NCI-H1092 (cell line): Measurements from ENCODE around the gene TEX36.
"Not testable (repeated sequence)": the region's sequence is repeated elsewhere in the genome, so short reads cannot be mapped to it uniquely, and the experiment has no call there.

Experiments used
- DNase-seq: peaks from one replicate; lab custom pipeline; 2025; lab: John Stamatoyannopoulos, UW

Gene TEX36

DNA sequence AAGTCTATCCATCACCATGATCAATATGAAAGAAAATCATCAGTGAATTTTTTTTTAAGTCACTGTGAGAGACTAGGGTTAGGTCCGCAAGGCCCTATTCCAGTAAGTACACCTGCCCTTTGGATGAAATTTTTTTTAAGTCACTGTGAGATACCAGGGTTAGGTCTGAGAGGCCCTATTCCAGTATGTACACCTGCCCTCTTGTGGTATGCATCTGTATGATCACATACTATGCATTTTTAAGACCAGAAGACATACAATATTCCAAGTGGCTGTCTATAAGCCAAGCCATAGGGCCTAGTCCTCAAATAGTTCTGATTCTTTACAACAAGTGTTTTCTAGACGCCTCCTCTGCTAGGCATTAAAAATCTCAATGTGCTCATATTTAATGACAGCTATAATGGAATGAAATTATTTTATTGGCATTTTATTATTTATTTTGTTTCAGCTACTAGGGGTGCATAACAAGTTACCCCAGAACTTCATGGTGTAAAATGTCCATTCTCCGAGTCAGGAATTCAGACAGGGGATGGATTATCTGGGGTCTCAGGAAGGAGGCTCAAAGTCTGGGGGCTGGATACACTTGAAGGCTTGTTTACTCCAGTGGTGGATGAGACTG is 53.1 kb downstream of the TEX36 start:
- peak; percentile 37 for DNase-seq

GRCh38 chr10:125628104-125629049 is 54.6 kb downstream of the TEX36 start:
- DNase-seq: no peak

DNA sequence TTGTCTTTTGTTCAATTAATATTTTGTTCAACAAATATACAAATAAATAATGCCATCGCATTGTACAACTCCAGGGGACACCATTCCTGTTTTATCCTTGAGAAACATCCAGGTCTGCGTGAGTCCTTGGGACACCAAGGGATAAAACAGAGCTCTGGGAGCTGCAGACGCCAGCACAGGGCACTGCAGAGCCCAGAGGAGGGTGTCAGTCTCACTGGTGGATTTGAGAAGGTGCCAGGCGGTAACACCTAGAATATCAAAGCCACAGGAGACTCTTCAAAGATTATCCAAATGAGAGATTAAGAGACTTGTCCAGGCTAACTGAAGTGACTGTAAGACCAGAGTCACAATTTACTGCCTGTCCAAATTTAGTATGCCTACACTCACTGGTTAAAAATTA is 55.3 kb downstream of the TEX36 start:
- no peak for DNase-seq

DNA sequence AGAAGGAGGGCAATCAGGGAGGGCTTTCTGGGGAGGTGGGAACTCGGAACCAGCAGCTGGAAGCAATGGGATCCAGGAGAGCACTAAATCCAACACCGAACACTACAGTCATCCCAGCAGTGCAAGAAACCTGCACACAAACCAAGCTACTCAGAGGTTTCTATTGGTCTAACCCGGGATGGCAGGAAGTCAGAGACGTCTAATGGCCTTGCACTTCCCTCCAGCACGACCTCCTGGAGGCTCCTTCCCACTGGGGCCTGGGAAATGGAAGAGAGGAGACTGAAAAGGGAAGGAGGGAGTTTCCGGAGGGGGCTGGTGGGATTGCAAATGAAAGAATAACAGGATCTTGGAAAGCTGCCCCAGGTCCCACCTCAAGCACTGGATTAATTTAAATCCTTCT is 56.3 kb downstream of the TEX36 start:
- DNase-seq: no peak

DNA sequence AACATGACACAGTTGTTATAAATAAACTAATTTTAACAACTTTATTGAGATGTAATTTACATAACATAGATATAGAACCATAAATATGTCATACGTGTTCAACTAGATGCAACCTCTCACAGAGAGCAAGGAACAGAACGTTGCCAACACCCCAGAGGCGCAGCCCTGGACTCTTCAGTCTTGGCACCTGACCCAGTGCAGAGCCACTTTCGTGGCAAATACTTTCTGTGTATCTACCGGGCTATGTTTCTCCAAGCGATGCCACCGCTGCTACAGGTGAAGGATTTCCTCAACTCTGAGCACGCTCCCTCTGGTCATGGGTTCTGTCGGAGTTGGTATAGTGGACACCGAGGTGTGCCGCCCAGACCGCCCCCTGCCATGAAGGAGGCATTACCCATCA is 57.4 kb downstream of the TEX36 start:
- no peak for DNase-seq

GRCh38 chr10:125624800-125625199 is 58.2 kb downstream of the TEX36 start:
- DNase-seq: no peak

DNA sequence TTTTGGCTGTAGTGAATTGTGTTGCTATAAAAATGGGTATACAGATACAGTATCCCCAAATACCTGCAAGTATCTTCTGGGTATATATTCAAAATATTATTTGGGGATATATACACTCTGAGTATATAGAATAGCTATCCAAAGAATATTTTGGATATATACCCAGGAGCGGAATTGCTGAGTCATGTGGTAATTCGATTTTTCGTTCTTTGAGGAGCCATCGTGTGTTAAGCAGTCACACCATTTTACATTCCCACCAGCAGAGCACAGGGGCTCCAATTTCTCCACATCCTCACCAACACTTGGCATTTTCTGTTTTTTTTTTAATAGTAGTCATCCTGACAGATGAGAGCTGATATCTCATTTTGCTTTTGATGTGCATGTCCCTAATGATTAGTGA is 61.9 kb downstream of the TEX36 start:
- DNase-seq: no peak

GRCh38 chr10:125620401-125620800 is 62.6 kb downstream of the TEX36 start:
- no peak for DNase-seq

DNA sequence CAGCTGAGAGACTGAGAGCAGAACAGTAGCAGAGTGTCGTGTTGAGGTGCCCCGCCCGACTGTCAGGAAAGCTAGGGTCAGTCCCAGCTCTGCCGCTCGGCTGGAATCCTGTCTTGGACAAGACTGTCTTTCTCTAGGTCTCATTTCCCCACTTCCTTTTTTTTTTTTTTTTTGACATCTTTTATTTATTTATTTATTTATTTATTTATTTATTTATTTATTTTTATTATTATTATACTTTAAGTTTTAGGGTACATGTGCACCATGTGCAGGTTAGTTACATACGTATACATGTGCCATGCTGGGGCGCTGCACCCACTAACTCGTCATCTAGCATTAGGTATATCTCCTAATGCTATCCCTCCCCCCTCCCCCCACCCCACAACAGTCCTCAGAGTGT is 69.9 kb downstream of the TEX36 start:
- DNase-seq: not testable (repeated sequence)

- no peak for DNase-seq
Measured at GRCh38 chr10:125611756-125612155, 71.2 kb downstream of the TEX36 start.

DNA sequence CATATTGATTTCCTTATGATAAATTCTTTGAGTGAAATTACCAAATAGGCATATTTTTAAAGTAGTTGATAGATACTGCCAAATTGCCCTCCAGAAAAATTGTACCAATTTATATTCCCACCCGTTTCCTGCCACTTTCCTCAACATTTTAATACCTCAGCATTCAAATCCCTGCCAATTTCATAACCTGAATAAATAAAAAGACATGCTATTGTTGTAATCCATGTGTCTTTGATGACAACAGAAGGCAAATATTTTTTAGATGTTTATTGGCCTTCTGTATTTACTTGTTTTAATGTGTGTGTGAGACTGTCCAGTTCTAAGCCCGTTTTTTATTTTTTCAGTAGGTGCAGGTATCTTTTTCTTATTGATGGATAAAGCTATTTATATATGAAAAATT is 71.7 kb downstream of the TEX36 start:
- DNase-seq: no peak

DNA sequence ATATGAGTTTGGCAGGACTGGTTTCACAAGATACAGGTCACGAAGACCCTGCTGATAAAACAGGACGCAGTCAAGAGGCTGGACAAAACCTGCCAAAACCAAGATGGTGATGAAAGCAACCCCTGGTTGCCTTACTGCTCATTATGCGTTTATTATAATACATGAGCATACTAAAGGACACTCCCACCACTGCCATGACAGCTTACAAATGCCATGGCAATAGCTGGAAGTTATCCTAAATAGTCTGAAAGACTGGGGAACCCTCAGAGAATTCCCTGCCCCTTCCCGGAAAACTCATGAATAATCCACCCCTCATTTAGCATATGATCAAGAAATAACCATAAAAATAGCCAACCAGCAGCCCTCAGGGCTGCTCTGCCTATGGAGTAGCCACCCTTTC is 73.1 kb downstream of the TEX36 start:
- DNase-seq: no peak

GRCh38 chr10:125608474-125608873 is 74.5 kb downstream of the TEX36 start:
- DNase-seq: no peak

DNA sequence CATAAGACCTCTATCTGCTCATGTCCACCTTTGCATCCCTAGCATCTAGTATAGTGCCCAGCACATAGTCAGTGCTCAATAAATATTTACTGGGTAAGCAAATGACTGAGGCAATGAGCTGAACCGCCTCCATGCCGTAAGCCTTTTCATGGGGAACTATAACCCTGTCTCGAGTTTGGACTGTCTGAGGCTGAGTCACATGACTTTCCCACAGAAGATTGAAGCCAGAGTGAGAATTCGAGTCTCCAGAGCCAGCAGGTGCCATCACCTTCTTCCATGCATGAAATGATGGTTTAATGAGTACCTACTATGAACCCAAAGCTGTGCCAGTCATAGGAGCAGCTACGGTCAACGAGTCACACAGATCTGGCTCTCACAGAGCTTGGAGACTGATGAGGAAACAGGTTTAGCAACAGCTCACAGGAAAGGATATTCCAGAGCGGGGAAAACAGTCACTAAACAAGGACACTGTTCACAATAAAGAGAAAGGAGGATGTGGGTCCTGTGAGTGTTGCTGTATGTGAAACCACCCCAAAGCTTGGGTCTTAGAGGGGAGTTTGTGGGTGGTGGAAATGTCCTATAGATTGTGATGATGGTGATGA is 75.2 kb downstream of the TEX36 start:
- DNase-seq: no peak

DNA sequence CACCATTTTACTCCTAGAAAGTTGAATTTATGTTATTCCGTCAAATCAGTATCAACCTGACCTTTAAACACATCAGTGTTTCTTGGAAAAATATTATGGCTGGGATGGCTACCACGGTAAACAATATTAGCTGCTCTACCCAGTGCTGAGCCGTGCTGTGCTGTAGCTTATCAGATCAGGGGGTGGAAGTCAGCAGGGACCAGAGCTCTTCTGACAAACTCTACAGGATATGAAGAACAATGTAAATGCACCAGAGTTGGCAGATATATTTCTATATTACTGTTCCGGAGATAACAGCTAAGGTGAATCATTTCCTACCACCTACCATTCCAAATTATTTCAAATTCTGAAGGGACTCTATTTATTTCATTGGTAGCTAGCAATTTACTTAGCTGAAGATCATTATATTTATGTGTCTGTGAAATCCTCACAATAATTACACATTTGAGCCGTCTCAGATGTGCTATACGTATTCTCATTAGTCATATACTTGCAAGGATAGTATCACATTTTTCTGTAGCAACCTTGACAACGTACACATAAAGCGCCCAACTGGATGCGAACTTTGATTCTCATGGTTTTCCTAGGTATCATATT is 76.5 kb downstream of the TEX36 start:
- DNase-seq: no peak
